GM11168 (cell line): ENCODE data around the gene RAB3IL1.

Experiments used
- in situ Hi-C: fragments of 300-500 bp; cut with MboI; formaldehyde crosslinking; loops from one replicate; pipeline ENCODE4 v1.12.0; 2022; ENCODE audit warnings: low sequenced_read_pairs; ENCODE audit not compliant: unreplicated experiment

RAB3IL1 gene

DNA sequence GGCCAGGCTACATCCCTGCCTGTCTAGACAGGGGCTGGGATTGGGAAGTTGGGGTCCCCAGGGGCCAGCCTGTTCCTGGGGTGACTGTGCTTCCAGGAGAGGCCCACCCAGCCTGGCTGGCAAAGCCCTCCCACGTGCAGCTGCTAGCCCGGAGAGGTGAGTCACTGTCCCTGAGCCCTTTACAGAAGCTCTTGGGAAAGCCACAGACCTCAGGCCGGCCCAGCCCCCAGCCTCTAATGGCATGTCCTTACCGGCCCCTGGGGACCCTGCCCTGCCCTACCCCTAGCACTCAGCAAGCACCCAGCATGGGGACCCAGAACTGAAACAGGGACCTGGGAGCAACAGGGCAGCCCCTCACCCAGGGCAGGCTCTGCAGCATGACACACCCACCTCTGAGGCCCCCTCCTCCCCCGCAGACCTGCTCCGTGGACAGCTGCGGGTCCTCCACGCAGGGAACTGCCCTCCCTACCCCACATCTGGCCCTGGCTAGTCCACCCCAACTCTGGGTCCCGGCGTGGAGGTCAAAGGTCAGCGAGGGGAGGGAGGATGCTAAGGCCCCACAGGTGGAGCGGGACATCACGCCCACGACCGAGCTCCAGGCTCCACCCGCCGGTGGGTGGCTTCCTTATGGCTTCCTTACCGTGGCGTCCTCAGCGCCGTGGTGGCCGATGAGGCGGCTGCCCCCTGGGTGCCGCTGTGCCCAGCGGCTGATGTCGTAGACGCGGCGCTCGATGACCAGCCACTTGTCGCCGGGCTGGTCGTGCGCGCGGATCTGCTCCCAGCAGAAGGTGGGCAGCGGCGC lies 26.6 kb downstream of the RAB3IL1 start:
- in situ Hi-C loops: no loop called here

DNA sequence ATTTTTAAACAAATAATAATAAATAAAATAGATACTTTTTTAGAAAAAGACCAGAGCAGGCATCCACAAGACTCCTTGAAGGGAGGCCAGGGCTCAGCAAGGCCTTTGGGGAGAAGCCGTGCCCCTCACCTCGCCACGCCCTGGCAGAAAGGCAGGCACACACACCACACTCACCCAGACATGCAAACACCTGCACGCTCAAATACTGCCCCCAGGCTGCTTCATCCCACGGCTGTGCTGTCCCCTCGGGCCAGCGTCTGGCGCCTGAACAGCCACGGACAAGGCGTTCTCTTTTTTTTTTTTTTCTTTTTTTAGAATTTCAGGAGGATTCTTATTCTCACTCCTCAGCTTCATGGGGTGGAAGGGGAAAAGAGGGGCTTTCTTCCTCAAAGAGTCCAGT lies 27.5 kb downstream of the RAB3IL1 start:
- in situ Hi-C loops: loop anchor here (10.0 kb wide), 1 partner anchor 185 kb away; no protein-coding TSS in a partner anchor

DNA sequence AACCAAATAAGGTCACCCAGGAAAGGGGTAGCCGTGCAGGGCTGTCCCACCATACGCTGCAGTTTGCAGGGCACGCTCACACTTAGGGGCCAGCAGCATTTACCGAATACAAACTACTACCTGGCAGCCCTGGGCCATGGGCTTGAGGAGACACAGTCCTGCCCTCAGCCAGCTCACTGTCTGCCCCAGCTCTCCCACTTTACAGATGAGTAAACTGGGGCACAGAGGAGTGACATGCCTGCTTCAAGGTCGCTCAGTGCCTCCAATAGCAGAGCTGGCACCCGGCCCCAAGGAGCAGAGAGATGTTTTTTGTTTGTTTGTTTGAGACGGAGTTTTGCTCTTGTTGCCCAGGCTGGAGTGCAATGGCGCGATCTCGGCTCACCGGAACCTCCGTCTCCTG lies 28.8 kb downstream of the RAB3IL1 start:
- in situ Hi-C loops: loop anchor here (10.0 kb wide), 1 partner anchor 186 kb away; no protein-coding TSS in a partner anchor

DNA sequence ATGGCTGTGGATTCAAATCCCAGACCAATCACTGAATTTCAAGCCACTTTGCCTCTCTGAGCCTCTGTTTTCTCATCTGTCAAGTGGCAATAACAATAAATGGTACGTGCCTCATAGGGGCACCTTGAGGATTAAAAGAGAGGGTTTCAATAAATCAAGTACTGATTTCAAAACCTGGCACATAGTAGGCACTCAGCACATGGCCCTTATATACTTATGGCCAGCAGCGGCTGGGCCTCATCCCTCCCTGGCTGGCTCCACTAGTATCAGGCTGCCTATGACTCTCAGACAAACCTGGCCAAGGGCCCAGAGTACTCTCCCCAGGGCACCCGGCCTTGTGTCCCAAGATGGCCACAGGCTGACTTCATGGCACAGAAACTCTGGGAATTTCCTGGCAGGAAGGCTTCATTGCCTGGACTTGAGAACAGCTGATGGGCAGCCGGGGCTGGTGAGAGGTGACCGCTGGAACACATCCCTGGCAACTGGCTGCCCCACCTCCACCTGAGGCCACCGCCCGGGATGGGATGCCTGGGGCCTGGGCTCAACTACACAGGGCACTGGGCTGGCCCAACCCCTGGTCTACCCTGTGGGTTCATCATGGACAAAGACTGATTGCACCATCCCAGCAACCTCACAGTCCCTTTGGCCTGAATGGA lies 29.4 kb downstream of the RAB3IL1 start:
- in situ Hi-C loops: loop anchor here (10.0 kb wide), 1 partner anchor 187 kb away; no protein-coding TSS in a partner anchor

DNA sequence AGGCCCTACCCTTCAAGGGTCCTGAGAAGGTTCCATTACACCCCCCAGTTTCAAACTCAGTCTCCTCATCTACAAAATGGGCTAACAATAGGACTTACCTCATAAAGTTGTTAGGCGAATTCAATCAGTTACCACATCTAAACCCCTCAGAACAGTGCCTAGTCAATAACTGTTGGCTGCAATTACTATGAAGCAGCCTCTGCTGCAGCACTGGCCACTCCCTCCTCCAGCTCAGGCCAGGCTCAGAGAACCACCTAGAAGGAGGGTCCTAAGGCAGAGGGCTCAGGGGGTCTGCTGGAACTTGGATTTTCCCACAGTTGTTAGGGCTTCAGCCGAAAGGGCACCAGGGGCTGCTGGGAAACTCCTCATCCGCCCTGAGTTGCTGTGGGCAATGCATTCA lies 30.7 kb downstream of the RAB3IL1 start:
- in situ Hi-C loops: loop anchor here (10.0 kb wide), 1 partner anchor 188 kb away; no protein-coding TSS in a partner anchor

DNA sequence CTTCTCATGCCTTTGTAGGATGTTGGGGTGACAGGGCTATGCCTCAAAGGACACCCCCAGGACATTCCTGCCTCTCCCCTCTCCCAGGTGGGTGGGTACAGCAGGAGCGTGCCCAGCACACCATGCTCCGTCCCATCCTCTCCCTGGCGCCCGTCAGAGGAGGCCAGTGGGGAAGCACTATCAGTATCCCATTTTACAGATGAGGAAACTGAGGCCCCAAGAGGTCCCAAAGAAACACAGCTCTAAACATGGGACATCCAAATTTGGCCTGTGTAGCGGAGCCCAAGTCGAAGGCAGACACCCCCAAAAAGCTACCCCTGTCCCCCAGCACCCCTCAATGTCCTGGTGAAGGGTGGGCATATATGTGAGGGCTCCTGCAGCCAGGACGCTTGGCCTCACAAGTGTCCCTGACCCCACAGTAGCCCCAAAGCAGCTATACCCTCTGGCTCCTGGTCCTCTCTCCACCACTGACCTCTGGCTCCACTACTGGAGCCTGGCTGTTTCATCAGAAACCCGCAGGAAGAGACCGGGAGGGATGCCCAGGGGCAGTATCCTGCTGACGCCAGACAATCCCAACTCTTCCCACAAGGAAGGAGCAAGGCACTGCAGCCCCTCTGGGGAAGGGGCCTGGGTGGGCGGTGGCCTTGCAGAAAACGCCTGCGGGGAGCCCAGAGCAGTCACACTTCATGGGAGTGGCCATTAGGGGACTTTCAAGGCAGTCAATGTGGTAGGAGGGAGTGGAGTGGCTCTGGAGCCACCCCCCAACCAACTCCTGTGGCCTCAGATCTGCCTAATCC lies 31.4 kb downstream of the RAB3IL1 start:
- in situ Hi-C loops: loop anchor here (10.0 kb wide), 1 partner anchor 189 kb away; no protein-coding TSS in a partner anchor

DNA sequence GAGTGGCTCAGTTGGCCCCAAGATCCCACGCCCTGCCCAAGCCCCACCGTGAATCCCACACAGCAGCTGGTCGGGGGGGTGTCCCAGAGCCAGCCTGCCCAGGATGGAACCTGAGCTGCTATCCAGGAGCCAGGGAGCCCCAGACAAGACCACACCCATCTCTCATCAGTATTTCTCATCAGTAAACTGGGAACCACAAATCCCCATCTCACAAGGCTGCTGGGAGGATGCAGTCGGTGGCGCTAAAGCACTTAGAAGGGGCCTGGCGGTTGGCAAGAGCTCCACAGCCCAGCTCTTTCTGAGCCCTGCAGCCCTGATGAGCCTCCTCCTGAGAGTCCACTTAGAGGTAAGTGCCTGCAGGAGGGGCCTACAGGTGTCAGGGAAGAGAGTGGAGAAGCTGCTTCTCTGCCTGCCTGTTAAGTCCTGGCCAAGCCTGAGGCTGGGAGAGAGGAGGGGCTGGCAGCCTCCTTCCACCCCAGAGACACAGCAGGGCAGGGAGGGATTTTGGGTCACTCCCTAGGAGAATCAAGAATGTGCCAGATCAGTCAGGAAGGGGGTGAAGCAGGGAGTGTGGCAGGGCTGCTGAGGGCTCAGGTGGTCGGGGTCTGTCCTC lies 32.1 kb downstream of the RAB3IL1 start:
- in situ Hi-C loops: loop anchor here (10.0 kb wide), 1 partner anchor 190 kb away; no protein-coding TSS in a partner anchor

DNA sequence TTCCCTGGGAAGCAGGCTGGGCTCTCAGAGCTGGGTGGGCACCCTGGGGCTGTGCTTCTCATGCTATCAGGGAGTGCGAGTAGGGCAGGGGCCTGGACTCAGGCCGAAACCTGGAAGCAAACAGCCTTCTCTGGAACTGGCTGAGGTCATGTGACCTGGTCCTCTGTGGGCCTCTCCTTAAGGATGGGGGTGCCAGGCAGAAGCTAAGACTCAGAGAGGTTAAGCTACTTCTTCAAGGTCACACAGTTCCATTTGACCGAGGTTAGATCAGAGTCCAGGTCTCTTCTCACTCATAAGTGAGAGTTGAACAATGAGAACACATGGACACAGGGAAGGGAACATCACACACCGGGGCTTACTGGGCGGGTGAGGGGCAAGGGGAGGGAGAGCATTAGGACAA lies 33.4 kb downstream of the RAB3IL1 start:
- in situ Hi-C loops: loop anchor here (10.0 kb wide), 1 partner anchor 191 kb away; no protein-coding TSS in a partner anchor

DNA sequence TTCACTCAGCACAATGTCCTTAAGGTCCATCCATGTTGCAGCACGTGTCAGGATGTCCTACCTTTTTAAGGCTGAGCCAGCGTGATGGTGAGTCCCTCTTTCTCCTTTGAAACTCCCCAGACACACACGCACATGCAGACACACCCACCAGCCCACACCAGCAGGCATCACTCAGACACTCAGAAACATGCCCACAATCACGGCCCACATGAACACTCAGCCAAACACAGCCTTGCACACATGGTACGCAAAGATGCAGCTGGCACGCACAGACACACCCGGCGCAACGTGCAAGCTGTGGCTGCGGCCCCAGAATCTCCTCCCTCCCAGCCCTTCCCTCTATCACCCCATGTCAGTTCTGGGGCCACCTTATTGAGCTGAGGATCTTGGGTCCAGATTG lies 34.0 kb downstream of the RAB3IL1 start:
- in situ Hi-C loops: loop anchor here (10.0 kb wide), 1 partner anchor 191 kb away; no protein-coding TSS in a partner anchor

DNA sequence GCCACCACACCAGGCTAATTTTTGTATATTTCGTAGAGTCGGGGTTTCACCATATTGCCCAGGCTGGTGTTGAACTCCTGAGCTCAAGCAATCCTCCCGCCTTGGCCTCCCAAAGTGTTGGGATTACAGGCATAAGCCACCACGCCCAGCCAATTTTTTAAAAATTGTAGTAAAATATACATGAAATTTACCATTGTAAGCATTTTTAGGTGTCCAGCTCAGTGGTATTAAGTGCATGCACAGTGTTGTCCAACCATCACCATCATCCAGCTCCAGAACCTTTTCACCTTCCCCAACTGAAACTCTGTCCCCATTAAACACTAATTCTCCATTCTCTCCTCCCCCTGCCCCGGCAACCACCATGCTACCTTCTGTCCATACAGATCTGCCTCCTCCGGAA lies 34.5 kb downstream of the RAB3IL1 start:
- in situ Hi-C loops: loop anchor here (10.0 kb wide), 1 partner anchor 192 kb away; no protein-coding TSS in a partner anchor

DNA sequence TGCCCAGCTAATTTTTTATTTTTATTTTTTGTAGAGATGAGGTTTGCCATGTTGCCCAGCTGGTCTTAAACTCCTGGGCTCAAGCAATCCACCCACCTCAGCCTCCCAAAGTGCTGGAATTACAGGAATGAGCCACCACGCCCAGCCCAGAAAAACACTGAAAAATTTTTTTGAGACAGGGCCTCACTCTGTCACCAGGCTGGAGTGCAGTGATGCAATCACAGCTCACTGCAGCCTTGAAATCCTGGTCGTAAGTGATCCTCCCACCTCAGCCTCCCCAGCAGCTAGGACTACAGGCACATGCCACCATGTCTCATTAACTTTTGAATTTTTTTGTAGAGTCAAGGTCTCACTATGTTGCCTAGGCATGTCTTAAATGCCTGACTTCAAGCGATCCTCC lies 35.1 kb downstream of the RAB3IL1 start:
- in situ Hi-C loops: loop anchor here (10.0 kb wide), 1 partner anchor 193 kb away; no protein-coding TSS in a partner anchor

DNA sequence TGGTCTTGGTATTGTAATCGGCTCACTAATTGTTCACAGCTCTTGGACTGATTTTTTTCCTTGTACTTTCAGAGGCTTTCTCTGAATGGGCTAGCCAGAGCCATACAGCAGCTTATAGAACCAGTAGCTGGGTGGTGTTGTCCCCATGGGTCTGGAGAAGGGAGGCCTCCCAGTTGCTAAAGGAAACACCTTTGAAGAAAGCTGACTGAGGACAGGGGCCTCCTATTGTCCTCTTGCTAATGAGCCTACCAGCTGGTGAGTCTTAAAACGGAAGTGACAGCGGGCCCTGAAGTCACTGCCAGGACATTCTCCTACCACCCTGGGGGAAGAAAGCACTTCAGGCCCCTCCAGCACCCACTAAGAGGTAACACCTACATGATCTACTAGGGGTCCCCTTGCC lies 36.0 kb downstream of the RAB3IL1 start:
- in situ Hi-C loops: loop anchor here (10.0 kb wide), 1 partner anchor 193 kb away; no protein-coding TSS in a partner anchor

DNA sequence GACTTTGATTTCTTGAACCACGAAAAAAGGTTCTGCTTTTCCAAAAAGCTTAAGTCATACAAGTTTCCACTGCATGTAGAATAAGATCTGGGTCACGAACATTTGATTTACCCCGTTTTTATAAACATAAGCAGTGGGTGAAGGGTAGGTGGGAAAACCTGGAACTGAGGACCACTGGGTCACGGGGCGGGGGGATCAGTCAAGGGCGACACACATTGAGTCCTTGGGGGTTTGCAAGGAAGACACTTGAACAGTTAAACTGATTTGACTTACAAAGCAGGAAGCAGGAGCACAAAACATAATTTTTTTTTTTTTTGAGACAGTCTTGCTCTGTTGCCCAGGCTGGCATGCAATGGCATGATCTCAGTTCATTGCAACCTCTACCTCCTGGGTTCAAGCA lies 36.9 kb downstream of the RAB3IL1 start:
- in situ Hi-C loops: loop anchor here (10.0 kb wide), 1 partner anchor 194 kb away; no protein-coding TSS in a partner anchor

DNA sequence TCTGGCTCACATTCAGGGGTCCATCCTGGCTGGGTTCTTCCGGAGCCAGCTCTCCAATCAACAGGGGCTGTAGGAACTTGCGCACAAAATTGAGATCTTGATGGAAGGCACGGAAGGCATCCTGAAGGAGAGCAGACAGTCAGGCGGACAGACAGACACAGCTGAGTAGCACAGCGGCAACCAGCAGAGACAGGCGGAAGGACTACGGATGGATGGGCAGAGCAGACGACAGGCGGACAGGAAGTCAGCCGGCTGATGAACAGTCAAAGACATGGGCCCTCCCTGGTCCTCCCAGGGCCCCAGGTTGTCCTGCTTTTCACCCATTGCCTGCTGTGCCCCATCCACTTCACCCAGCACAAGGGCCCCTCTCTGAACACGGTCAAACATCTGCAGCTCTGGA lies 37.3 kb downstream of the RAB3IL1 start:
- in situ Hi-C loops: loop anchor here (10.0 kb wide), 1 partner anchor 195 kb away; no protein-coding TSS in a partner anchor

DNA sequence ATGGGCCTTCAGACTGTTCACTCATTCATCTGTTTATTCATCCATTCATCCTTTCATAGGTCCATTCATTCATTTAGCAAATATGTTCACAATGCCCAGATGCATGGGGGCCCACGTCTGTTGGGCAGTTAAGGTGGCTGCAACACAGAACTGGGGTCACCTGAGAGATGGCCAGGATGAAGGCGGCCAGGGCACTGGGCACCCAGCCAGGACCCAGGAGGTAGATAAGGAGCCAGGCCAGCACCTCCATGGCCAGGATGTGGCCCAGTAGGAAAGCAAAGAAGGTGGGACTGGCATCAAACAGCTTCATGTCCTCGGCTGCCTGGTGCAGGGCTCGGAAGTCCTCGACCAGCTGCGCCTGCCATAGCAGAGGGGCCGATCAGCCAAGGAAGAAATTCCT lies 38.2 kb downstream of the RAB3IL1 start:
- in situ Hi-C loops: no loop called here

DNA sequence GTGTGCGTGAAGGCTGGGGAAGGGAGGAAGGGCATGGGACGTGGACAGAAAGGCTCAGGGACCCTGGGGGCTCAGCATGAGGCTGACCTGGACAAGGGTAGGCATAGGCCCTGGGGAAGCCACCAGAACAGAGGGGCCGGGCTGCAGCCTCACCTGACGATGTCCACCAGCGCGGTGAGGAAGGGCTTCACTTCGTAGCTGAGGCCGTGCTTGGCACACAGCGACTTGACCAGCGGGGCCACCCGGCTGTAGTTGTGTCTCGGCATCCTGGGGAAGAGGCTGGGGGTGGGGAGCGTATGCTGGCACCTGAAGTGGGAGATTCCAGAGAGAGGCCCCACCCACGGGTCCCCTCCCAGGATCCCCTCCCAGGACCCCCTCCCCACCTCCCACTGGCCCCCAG lies 41.7 kb downstream of the RAB3IL1 start:
- in situ Hi-C loops: no loop called here

DNA sequence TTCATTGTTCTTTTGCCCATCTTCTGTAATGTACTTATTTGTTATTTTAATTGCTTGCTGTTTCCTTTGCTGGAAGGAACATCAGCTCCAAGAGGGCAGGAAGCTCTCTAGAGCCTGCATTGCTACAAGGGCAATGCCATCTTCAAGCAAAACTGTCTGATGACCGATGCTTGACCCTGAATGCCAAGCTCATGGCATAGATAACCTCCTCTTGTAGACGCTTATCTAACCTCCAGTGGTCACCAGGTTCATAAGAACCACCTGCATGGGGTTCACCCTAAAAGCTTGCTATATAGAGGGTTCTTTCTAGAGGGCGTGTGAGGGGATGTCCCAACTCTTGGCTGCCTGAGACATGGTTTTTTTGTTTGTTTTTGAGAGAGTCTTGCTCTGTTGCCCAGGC lies 42.5 kb downstream of the RAB3IL1 start:
- in situ Hi-C loops: no loop called here

DNA sequence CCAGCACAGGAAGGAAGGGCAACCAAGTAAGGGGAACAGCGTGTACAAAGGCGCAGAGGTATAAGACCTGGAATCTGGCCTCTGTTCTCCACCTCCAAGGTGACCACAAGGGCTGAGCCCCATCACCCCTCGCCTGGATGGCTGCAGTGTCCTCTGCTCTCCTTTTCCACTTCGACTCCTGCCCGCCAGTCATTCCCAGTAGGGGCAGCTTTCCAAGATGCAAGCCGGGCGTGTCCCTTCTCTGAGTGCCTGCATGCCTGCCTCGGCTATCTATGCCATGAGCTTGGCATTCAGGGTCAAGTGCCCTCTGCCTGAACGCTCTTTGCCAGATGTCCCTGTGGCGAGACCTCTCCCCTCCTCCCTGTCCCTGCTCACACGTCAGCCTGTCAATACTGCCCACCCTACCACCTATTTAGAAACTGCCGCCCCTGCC lies 43.0 kb downstream of the RAB3IL1 start:
- in situ Hi-C loops: no loop called here

DNA sequence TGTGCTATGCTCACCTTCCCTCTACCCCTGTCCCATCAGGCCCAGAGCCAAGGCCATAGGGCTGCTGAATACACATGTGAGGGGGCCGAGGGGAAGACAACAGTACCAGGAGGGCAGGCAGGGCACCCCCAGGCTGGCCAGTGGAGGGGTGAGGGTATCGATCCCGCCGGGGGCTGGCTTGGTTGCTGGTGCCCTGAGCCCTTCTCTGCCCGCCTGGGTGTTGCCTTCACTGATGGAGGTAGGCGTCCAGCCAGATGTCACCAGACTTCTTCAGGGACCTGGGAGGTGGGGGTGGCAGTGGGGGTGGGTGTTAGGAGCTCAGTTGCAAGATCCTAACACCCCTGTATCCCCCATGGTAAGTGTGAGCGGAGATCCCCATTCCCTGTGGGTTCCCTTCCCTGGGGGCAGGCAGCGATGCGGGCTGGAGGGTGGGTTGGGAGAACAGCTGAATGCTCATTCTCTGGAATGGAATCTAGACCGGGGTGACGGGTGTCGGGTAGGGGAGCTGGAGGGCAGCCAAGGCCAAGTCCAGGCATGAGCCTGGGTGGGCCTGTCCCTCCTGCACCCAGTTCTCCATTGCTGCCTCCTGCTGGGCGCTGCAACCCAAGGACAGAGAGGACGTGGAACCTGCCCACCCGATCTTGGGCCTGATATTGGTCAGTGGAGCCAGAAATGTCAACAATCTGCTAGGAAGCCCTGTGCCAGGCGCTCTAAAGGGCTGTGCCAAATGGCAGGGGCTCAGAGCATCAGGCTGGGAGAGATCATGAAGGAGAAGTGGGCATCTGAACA lies 43.6 kb downstream of the RAB3IL1 start:
- in situ Hi-C loops: no loop called here
